ENCODE data around the gene ADAMTS5. TPM values are rescaled to one million over a fixed set of nuclear protein-coding genes. Genes with fewer than 3 reads are reported as not detected.

Gene ADAMTS5
- total and polyA plus RNA-seq, 7 experiments from 2014 or later: 0.03 to 0.12 TPM; not detected in 5

GRCh38 chr21:26877018-26877417 lies 89.9 kb downstream of the ADAMTS5 start:
- peaks cover 0 to 2% (median 0%) of the 10 kb centered on the region in 11 donors for H3K9me3 Mint-ChIP-seq
- POLR2A ChIA-PET: no interaction called here

GRCh38 chr21:26874347-26874746 lies 92.5 kb downstream of the ADAMTS5 start:
- intact Hi-C loops (cut with micrococcal nuclease): no loop called here
- no peaks in the 10 kb centered on the region for H3K27me3 ChIP-seq (ENCODE audit: control insufficient read depth in 2 of 2, insufficient read depth in 2 of 2, low read length in 2 of 2)
- no peak overlapping the region for H3K27ac Mint-ChIP-seq
- no peaks in the 10 kb centered on the region for H3K4me1 ChIP-seq (ENCODE audit: control insufficient read depth in 2 of 2, insufficient read depth in 2 of 2, low read length in 2 of 2)
- no peak for DNase-seq
- no peak overlapping the region for H3K4me3 Mint-ChIP-seq
- peaks cover 0 to 6% (median 0%) of the 10 kb centered on the region in 11 donors for H3K9me3 Mint-ChIP-seq
- no peak overlapping the region for H3K4me3 ChIP-seq (ENCODE audit: low read length)
- no peaks in the 10 kb centered on the region for H3K36me3 ChIP-seq (ENCODE audit: control insufficient read depth in 2 of 3, insufficient read depth in 3 of 3, low read length in 3 of 3)
- no peaks in the 10 kb centered on the region for H3K9me3 ChIP-seq (ENCODE audit: control insufficient read depth in 2 of 3, low read length in 3 of 3)
- POLR2A ChIA-PET: no interaction called here
- no peak for ATAC-seq
- H3K36me3 Mint-ChIP-seq: no peaks in the 10 kb centered on the region
- no peaks in the 10 kb centered on the region for H3K4me1 Mint-ChIP-seq
- H3K27ac ChIP-seq (ENCODE audit: low read depth, low read length): no peak overlapping the region
- H3K27me3 Mint-ChIP-seq: peaks cover 0 to 26% (median 7%) of the 10 kb centered on the region in 5 donors
- CTCF ChIA-PET: no interaction called here

More at GRCh38 chr21:26877018-26877417, 89.9 kb downstream of the ADAMTS5 start:
- no peaks in the 10 kb centered on the region for H3K36me3 ChIP-seq (ENCODE audit: control insufficient read depth in 2 of 3, insufficient read depth in 3 of 3, low read length in 3 of 3)
- intact Hi-C loops (cut with micrococcal nuclease): no loop called here
- DNase-seq: no peak
- H3K4me1 ChIP-seq (ENCODE audit: control insufficient read depth in 2 of 2, insufficient read depth in 2 of 2, low read length in 2 of 2): no peaks in the 10 kb centered on the region
- H3K4me3 ChIP-seq (ENCODE audit: low read length): no peak overlapping the region
- no peak overlapping the region for H3K27ac ChIP-seq (ENCODE audit: low read depth, low read length)
- no peaks in the 10 kb centered on the region for H3K27me3 ChIP-seq (ENCODE audit: control insufficient read depth in 2 of 2, insufficient read depth in 2 of 2, low read length in 2 of 2)
- no peak overlapping the region for H3K27ac Mint-ChIP-seq
- CTCF ChIA-PET: no interaction called here
- ATAC-seq: no peak
- H3K9me3 ChIP-seq (ENCODE audit: control insufficient read depth in 2 of 3, low read length in 3 of 3): no peaks in the 10 kb centered on the region
- H3K27me3 Mint-ChIP-seq: peaks cover 0 to 27% (median 16%) of the 10 kb centered on the region in 5 donors
- no peaks in the 10 kb centered on the region for H3K36me3 Mint-ChIP-seq
- H3K4me3 Mint-ChIP-seq: no peak overlapping the region
- no peaks in the 10 kb centered on the region for H3K4me1 Mint-ChIP-seq

Small RNA genes lying within 50 kb of the gene (microRNA-seq; reads per million reads assigned to microRNA genes)
- not detected for gene MIR4759 (ENCODE audit: borderline microRNAs expressed)

Other genes starting within 250 kb of the ADAMTS5 start
- 1 to 10 TPM in 2 of 5 experiments, under 1 TPM in 1, not detected in 2; 0.56 to 7.6 (median 3.3) TPM for gene ADAMTS1, start 121.7 kb downstream of the ADAMTS5 start, total RNA-seq
- gene ADAMTS1, start 121.7 kb downstream of the ADAMTS5 start, polyA plus RNA-seq: under 1 TPM; 0.48 to 0.71 TPM